WTC11 (cell line): ENCODE data around the gene TRMT10A. TPM values are rescaled to one million over a fixed set of nuclear protein-coding genes. Genes with fewer than 3 reads are reported as not detected.

Experiments used
- AR ChIP-seq: fragments of 250-450 bp; sonication (Bioruptor Pico); IDR thresholded peaks from 2 replicates; pipeline ENCODE4 v1.9.0; 2021; ENCODE audit warnings: mild to moderate bottlenecking
- total RNA-seq: library from RNA; stranded (reverse); gene quantifications from 3 replicates; pipeline ENCODE4 v1.2.3, GENCODE V29; 2021

The TRMT10A gene
- total RNA-seq, 1 experiment from 2014 or later = 3.7 TPM

DNA sequence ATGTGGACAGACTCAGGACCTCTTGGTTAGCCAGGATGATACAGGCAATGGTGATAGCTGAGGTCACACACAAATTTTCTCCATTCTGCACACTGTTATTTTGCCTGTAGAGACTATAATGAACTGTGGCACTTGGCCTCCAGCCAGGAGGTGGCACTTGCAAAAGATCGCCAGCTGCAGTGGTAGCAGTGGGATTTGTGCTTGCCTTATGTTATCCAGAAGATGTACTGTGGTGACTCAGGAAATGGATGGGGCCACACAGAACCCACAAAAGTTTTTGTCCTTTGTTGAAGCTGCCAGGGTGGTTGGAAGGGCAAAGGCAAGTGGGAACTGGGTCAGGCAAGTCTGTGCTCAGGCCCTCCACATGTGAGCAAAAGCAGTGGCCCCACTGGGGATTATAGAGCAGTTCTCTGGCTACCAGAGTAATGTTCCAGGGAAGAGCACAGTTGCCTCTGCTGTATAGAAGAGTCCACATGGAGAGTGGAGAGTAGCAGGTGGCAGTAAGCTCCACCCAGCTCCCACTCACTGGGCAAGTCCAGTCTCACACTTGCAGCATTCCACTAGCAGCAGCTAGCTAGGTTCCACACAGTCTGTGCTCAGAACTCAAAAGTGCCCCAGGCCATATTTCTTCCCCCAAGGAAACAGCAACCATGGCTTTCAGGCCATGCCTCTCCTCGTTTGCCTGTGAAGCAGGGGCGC lies 58.9 kb downstream of the TRMT10A start (continued):
- no peak for TF ChIP-seq AR (CRISPR knock-in tag)
- TF ChIP-seq, all 79 proteins: peak for 0

Other genes starting within 250 kb of the TRMT10A start
- gene ADH1B, start 242.6 kb downstream of the TRMT10A start, total RNA-seq = 1.0 to 1.7 TPM (median 1.5 TPM) in 3 replicates
- 0.22 to 0.23 TPM in 2 of 3 replicates, not detected in the other for gene ADH1C, start 211.3 kb downstream of the TRMT10A start, total RNA-seq
- gene ADH7, start 128.7 kb downstream of the TRMT10A start, total RNA-seq = not detected in 3 replicates
- gene C4orf17, start 53.0 kb downstream of the TRMT10A start, total RNA-seq = not detected in 3 replicates
- gene MTTP, start 10.8 kb upstream of the TRMT10A start, total RNA-seq = 0.16 to 0.34 TPM (median 0.26 TPM) in 3 replicates
- not detected in 3 replicates for gene C4orf54, start 93.8 kb upstream of the TRMT10A start, total RNA-seq